ENCODE results near the gene KIRREL1.

DNA sequence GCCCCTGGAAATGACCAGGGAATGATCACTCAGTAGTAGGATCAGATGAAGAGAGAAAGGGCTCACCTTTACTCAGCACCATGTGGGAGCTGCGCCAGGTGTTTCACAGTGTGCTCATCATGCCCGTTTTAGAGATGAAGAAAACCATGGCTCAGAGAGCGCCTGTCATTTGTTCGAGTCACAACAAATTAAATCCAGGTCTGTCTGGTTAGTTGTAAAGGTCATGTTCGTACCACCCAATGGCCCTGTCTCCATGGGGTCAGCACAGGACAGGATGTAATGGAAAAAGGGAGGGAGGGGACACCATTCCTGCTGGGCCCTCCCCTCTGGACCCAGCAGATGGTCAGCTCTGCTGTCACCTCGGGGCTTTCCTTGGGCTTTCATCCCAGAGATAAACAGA lies 15.2 kb downstream of the KIRREL1 start:
- TF ChIP-seq, protein P1, sequence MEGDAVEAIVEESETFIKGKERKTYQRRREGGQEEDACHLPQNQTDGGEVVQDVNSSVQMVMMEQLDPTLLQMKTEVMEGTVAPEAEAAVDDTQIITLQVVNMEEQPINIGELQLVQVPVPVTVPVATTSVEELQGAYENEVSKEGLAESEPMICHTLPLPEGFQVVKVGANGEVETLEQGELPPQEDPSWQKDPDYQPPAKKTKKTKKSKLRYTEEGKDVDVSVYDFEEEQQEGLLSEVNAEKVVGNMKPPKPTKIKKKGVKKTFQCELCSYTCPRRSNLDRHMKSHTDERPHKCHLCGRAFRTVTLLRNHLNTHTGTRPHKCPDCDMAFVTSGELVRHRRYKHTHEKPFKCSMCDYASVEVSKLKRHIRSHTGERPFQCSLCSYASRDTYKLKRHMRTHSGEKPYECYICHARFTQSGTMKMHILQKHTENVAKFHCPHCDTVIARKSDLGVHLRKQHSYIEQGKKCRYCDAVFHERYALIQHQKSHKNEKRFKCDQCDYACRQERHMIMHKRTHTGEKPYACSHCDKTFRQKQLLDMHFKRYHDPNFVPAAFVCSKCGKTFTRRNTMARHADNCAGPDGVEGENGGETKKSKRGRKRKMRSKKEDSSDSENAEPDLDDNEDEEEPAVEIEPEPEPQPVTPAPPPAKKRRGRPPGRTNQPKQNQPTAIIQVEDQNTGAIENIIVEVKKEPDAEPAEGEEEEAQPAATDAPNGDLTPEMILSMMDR (optimal IDR thresholded peaks at IDR 0.05 in 1 of 3, IDR thresholded peaks at IDR 0.05 in 1 of 3, conservative IDR thresholded peaks at IDR 0.05 in 1 of 3; ENCODE audit: extremely low read depth in 1 of 3, insufficient read depth in 2 of 3, low read length in 3 of 3) = no peak
- no peak for TF ChIP-seq EZH2 (IDR thresholded peaks at IDR 0.05; ENCODE audit: low read length)

Measured in keratinocyte (primary cell).